H9 (cell line): ENCODE measurements around the gene UBAC2. TPM values are rescaled to one million over a fixed set of nuclear protein-coding genes. Genes with fewer than 3 reads are reported as not detected.

ENCODE experiments used
- DNase-seq: peaks from one replicate; pipeline ENCODE4 v3.0.0-alpha.2; 2017
- H2AFZ ChIP-seq: one replicate; pipeline ENCODE4 v1.6.1; 2013; ENCODE audit warnings: mild to moderate bottlenecking, low read length, control low read depth, moderate library complexity
- H2AK5ac ChIP-seq: 2 replicates; pipeline ENCODE4 v1.6.1; 2013; ENCODE audit warnings: low read length, control low read depth, mixed read lengths; ENCODE audit not compliant: insufficient read length
- H2BK120ac ChIP-seq: one replicate; pipeline ENCODE4 v1.6.1; 2013; ENCODE audit warnings: low read depth, mild to moderate bottlenecking, low read length, control low read depth, inconsistent platforms; ENCODE audit not compliant: poor library complexity, severe bottlenecking
- H2BK12ac ChIP-seq: 2 replicates; pipeline ENCODE4 v1.6.1; 2013; ENCODE audit warnings: low read length, control low read depth, mixed read lengths, low read depth; ENCODE audit not compliant: insufficient read length
- H2BK15ac ChIP-seq: 2 replicates; pipeline ENCODE4 v1.6.1; 2013; ENCODE audit warnings: low read depth, low read length, control low read depth
- H2BK20ac ChIP-seq: one replicate; pipeline ENCODE4 v1.6.1; 2013; ENCODE audit warnings: low read depth, mild to moderate bottlenecking, low read length, control low read depth, inconsistent platforms; ENCODE audit not compliant: poor library complexity, severe bottlenecking
- H2BK5ac ChIP-seq: 2 replicates; pipeline ENCODE4 v1.6.1; 2013; ENCODE audit warnings: low read length, control low read depth, mixed read lengths; ENCODE audit not compliant: insufficient read length
- H3K14ac ChIP-seq: 2 replicates; pipeline ENCODE4 v1.6.1; 2013; ENCODE audit warnings: low read length, control low read depth; ENCODE audit not compliant: insufficient read depth
- H3K18ac ChIP-seq: 2 replicates; pipeline ENCODE4 v1.6.1; 2013; ENCODE audit warnings: low read depth, mild to moderate bottlenecking, mixed read lengths, low read length, control low read depth; ENCODE audit not compliant: insufficient read length
- H3K23ac ChIP-seq: 2 replicates; pipeline ENCODE4 v1.6.1; 2013; ENCODE audit warnings: low read length, control low read depth, mixed read lengths, low read depth; ENCODE audit not compliant: insufficient read length
- H3K23me2 ChIP-seq: 2 replicates; pipeline ENCODE4 v1.6.1; 2013; ENCODE audit warnings: low read depth, mild to moderate bottlenecking, mixed read lengths, low read length, control low read depth; ENCODE audit not compliant: insufficient read length, poor library complexity, severe bottlenecking
- H3K27ac ChIP-seq: 2 replicates; pipeline ENCODE4 v1.5.1; 2013; ENCODE audit warnings: low read length, control low read depth, mixed read lengths, low read depth; ENCODE audit not compliant: insufficient read length
- H3K27me3 ChIP-seq: 2 replicates; pipeline ENCODE4 v1.6.1; 2013; ENCODE audit warnings: low read length, control low read depth, inconsistent platforms; ENCODE audit not compliant: insufficient read depth
- H3K4ac ChIP-seq: 2 replicates; pipeline ENCODE4 v1.6.1; 2013; ENCODE audit warnings: low read depth, mild to moderate bottlenecking, control low read depth, inconsistent platforms, low read length, moderate library complexity
- H3K4me1 ChIP-seq: 2 replicates; pipeline ENCODE4 v1.6.1; 2013; ENCODE audit warnings: low read length, control low read depth, inconsistent platforms; ENCODE audit not compliant: insufficient read depth
- H3K4me2 ChIP-seq: 2 replicates; pipeline ENCODE4 v1.6.1; 2013; ENCODE audit warnings: low read length, control low read depth, mixed read lengths; ENCODE audit not compliant: insufficient read length, insufficient read depth
- H3K56ac ChIP-seq: 2 replicates; pipeline ENCODE4 v1.6.1; 2013; ENCODE audit warnings: low read depth, mild to moderate bottlenecking, mixed read lengths, low read length, control low read depth; ENCODE audit not compliant: insufficient read length
- H3K79me1 ChIP-seq: 2 replicates; pipeline ENCODE4 v1.6.1; 2013; ENCODE audit warnings: low read depth, mild to moderate bottlenecking, moderate library complexity, low read length, control low read depth, inconsistent platforms; ENCODE audit not compliant: insufficient read depth, poor library complexity, severe bottlenecking
- H3K79me2 ChIP-seq: 2 replicates; pipeline ENCODE4 v1.6.1; 2013; ENCODE audit warnings: low read length, control low read depth, inconsistent platforms; ENCODE audit not compliant: insufficient read depth
- H3K9ac ChIP-seq: 2 replicates; pipeline ENCODE4 v1.6.1; 2013; ENCODE audit warnings: low read length, control low read depth, mixed read lengths; ENCODE audit not compliant: insufficient read length; ENCODE audit errors: extremely low read depth
- H3K9me3 ChIP-seq: one replicate; pipeline ENCODE4 v1.6.1; 2013; ENCODE audit warnings: low read depth, low read length, inconsistent platforms; ENCODE audit not compliant: control insufficient read depth
- H3T11ph ChIP-seq: one replicate; pipeline ENCODE4 v1.6.1; 2013; ENCODE audit warnings: mild to moderate bottlenecking, low read length, control low read depth, inconsistent platforms
- H4K20me1 ChIP-seq: one replicate; pipeline ENCODE4 v1.6.1; 2013; ENCODE audit not compliant: control insufficient read depth, insufficient read length, insufficient read depth
- H4K5ac ChIP-seq: 2 replicates; pipeline ENCODE4 v1.6.1; 2013; ENCODE audit warnings: low read depth, mild to moderate bottlenecking, mixed read lengths, low read length, control low read depth; ENCODE audit not compliant: insufficient read length
- H4K8ac ChIP-seq: replicated peaks from 2 replicates; pipeline ENCODE4 v1.6.1; 2013; ENCODE audit warnings: low read length, control low read depth, mixed read lengths, low read depth; ENCODE audit not compliant: insufficient read length
- H4K91ac ChIP-seq: 2 replicates; pipeline ENCODE4 v1.6.1; 2013; ENCODE audit warnings: low read depth, mild to moderate bottlenecking, moderate library complexity, mixed read lengths, low read length, control low read depth; ENCODE audit not compliant: insufficient read length
- H3K27ac Mint-ChIP-seq, 3 experiments: 2 replicates in 2 of 3; 3 replicates in 1 of 3; pipeline ENCODE4 v1.8.0; 2020 to 2021; ENCODE audit warnings: mixed read lengths in 3 of 3, mild to moderate bottlenecking in 1 of 3, moderate library complexity in 1 of 3
- H3K27me3 Mint-ChIP-seq: 2 replicates; pipeline ENCODE4 v1.8.0; 2021; ENCODE audit warnings: low read depth, mild to moderate bottlenecking, moderate library complexity, mixed read lengths
- H3K36me3 Mint-ChIP-seq, 3 experiments: 2 replicates in 2 of 3; 3 replicates in 1 of 3; pipeline ENCODE4 v1.8.0; 2020 to 2021; ENCODE audit warnings: low read depth in 3 of 3, mixed read lengths in 3 of 3; ENCODE audit not compliant: insufficient read depth in 1 of 3
- H3K4me1 Mint-ChIP-seq, 2 experiments: 2 replicates each; pipeline ENCODE4 v1.8.0; 2020; ENCODE audit warnings: mixed read lengths in 2 of 2
- H3K4me3 Mint-ChIP-seq, 2 experiments: 2 replicates in 1 of 2; 3 replicates in 1 of 2; pipeline ENCODE4 v1.8.0; 2020 to 2021; ENCODE audit warnings: mild to moderate bottlenecking in 2 of 2, mixed read lengths in 2 of 2, moderate library complexity in 1 of 2
- H3K9me3 Mint-ChIP-seq, 2 experiments: 2 replicates in 1 of 2; 3 replicates in 1 of 2; pipeline ENCODE4 v1.8.0; 2020; ENCODE audit warnings: mild to moderate bottlenecking in 2 of 2, mixed read lengths in 2 of 2, moderate library complexity in 1 of 2
- WGBS: extraction: QIAGEN DNeasy Blood & Tissue Kit; methylation state at CpG from one replicate; pipeline ENCODE4 v1.1.7; 2013; ENCODE audit warnings: missing lambda C conversion rate, low lambda C conversion rate, mixed read lengths; ENCODE audit not compliant: insufficient read length; ENCODE audit errors: extremely low coverage; 5-methylcytosine and 5-hydroxymethylcytosine counted together
- total RNA-seq: library from RNA; stranded (reverse); gene quantifications from 2 replicates; pipeline ENCODE4 v1.2.1, GENCODE V29; 2021
- TF ChIP-seq, protein P1 (sequence below): fragments of 200-600 bp; sonication (generic); conservative IDR thresholded peaks from 3 replicates; pipeline ENCODE4 v1.8.0; 2021; ENCODE audit warnings: antibody characterized with exemption, mild to moderate bottlenecking

UBAC2 gene
- total RNA-seq, 1 experiment from 2014 or later: 52.3 TPM

DNA sequence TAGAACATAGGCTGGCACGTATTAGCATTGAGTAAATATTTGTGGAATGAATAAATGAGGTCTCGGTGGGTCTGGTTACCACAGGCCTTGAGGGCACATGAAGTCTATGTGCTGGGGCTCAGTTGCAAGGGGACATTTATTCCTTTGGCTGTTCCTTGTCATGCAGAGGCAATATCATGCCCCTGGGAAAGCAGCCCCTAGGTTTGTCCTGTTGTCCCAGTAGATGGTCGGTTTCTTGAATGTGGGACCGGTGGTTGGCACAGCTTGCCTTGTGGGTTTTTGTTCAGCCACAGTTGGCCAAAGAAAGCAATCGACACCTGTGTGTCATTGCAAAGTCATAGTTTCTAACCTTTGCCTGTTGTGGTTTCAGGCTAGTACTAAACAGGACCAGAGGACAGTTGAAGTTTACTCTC lies 131.2 kb downstream of the UBAC2 start:
- H3K18ac ChIP-seq: no peak overlapping the region
- no peak overlapping the region for H2BK15ac ChIP-seq
- H3K4me2 ChIP-seq: no peak overlapping the region
- H3K4me1 ChIP-seq: peaks cover 1% of the 10 kb centered on the region; the same call in 1 of the 2 replicates
- no peak overlapping the region for H3T11ph ChIP-seq
- Mint-ChIP-seq H3K27me3 (no peaks in the 10 kb centered on the region), H3K4me1 (peaks cover 6 to 9% of the 10 kb centered on the region in 2 experiments), H3K9me3 (no peaks in the 10 kb centered on the region), H3K4me3 (no peak overlapping the region), H3K36me3 (peaks cover 0 to 11% (median 5%) of the 10 kb centered on the region in 3 experiments; a peak in 4 of 7 replicates), H3K27ac (no peak overlapping the region; a peak in 1 of 7 replicates)
- no peak for DNase-seq
- H3K79me1 ChIP-seq: no peaks in the 10 kb centered on the region
- no peaks in the 10 kb centered on the region for H4K20me1 ChIP-seq
- H3K23ac ChIP-seq: no peak overlapping the region
- no peak overlapping the region for H4K91ac ChIP-seq
- no peak overlapping the region for H3K14ac ChIP-seq
- no peaks in the 10 kb centered on the region for H3K27me3 ChIP-seq
- H3K27ac ChIP-seq: no peak overlapping the region
- no peak overlapping the region for H3K4ac ChIP-seq
- no peak overlapping the region for H2BK12ac ChIP-seq
- no peak overlapping the region for H2BK5ac ChIP-seq
- no peak overlapping the region for H4K5ac ChIP-seq
- no peaks in the 10 kb centered on the region for H3K23me2 ChIP-seq
- H3K79me2 ChIP-seq: no peaks in the 10 kb centered on the region
- no peak overlapping the region for H4K8ac ChIP-seq
- H2AK5ac ChIP-seq: no peak overlapping the region
- H2AFZ ChIP-seq: no peak overlapping the region
- no peaks in the 10 kb centered on the region for H3K9me3 ChIP-seq
- H2BK20ac ChIP-seq: no peak overlapping the region
- no CpG with 5 or more reads among the region's 5 CpGs for WGBS
- TF ChIP-seq, protein P1, sequence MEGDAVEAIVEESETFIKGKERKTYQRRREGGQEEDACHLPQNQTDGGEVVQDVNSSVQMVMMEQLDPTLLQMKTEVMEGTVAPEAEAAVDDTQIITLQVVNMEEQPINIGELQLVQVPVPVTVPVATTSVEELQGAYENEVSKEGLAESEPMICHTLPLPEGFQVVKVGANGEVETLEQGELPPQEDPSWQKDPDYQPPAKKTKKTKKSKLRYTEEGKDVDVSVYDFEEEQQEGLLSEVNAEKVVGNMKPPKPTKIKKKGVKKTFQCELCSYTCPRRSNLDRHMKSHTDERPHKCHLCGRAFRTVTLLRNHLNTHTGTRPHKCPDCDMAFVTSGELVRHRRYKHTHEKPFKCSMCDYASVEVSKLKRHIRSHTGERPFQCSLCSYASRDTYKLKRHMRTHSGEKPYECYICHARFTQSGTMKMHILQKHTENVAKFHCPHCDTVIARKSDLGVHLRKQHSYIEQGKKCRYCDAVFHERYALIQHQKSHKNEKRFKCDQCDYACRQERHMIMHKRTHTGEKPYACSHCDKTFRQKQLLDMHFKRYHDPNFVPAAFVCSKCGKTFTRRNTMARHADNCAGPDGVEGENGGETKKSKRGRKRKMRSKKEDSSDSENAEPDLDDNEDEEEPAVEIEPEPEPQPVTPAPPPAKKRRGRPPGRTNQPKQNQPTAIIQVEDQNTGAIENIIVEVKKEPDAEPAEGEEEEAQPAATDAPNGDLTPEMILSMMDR: no peak
- no peak overlapping the region for H3K9ac ChIP-seq
- H3K56ac ChIP-seq: no peak overlapping the region
- H2BK120ac ChIP-seq: no peak overlapping the region
